GM12873 (cell line): Measurements from ENCODE around the gene MAPK8IP3.

Experiments used
- TF ChIP-seq, protein P1 (sequence below): IDR thresholded peaks from 2 replicates; pipeline ENCODE4 v1.5.1; 2012; ENCODE audit warnings: low read depth, mild to moderate bottlenecking, moderate library complexity, low read length, control low read depth; ENCODE audit not compliant: insufficient read depth; ENCODE audit errors: missing control alignments

MAPK8IP3 gene

GRCh38 chr16:1670866-1671265, 35.1 kb upstream of the MAPK8IP3 start:
- TF ChIP-seq, protein P1, sequence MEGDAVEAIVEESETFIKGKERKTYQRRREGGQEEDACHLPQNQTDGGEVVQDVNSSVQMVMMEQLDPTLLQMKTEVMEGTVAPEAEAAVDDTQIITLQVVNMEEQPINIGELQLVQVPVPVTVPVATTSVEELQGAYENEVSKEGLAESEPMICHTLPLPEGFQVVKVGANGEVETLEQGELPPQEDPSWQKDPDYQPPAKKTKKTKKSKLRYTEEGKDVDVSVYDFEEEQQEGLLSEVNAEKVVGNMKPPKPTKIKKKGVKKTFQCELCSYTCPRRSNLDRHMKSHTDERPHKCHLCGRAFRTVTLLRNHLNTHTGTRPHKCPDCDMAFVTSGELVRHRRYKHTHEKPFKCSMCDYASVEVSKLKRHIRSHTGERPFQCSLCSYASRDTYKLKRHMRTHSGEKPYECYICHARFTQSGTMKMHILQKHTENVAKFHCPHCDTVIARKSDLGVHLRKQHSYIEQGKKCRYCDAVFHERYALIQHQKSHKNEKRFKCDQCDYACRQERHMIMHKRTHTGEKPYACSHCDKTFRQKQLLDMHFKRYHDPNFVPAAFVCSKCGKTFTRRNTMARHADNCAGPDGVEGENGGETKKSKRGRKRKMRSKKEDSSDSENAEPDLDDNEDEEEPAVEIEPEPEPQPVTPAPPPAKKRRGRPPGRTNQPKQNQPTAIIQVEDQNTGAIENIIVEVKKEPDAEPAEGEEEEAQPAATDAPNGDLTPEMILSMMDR, result no peak

DNA sequence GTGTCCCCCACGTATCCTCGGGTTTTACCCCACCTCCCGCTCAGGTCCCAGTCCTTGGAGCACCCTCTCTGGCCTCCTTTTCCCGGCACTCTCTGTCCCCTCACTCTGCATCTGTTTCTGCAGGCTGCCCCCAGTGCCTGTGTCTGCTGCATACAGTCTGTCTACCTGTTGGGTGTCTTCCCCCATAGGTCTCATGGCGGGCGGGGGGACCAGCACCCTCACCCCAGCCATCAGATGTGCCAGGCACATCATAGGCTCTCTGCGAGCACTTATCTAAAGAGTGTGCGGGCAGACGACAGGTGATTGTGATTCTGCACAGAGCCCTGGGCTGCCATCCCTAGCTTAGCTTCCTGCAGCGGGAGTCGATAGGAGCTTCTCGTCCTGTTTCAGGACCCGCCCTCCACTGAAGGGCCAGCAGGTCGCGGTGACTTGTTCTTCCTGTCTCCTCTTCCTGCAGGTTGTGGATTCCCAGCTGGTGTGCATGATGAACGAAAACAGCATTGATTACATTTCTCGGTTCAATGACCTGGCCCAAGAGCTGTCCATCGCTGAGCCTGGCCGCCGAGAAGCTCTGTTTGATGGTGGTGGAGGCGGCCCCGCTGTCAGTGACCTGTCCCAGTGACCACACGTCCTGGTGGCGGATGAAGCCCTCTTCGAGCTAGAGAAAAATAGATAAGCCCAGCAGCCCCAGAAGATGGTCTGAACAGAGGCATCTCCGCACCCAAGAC, 32.4 kb upstream of the MAPK8IP3 start:
- TF ChIP-seq, protein P1, result no peak

- TF ChIP-seq, protein P1, result no peak
Measured at GRCh38 chr16:1674306-1674705, 31.7 kb upstream of the MAPK8IP3 start.

DNA sequence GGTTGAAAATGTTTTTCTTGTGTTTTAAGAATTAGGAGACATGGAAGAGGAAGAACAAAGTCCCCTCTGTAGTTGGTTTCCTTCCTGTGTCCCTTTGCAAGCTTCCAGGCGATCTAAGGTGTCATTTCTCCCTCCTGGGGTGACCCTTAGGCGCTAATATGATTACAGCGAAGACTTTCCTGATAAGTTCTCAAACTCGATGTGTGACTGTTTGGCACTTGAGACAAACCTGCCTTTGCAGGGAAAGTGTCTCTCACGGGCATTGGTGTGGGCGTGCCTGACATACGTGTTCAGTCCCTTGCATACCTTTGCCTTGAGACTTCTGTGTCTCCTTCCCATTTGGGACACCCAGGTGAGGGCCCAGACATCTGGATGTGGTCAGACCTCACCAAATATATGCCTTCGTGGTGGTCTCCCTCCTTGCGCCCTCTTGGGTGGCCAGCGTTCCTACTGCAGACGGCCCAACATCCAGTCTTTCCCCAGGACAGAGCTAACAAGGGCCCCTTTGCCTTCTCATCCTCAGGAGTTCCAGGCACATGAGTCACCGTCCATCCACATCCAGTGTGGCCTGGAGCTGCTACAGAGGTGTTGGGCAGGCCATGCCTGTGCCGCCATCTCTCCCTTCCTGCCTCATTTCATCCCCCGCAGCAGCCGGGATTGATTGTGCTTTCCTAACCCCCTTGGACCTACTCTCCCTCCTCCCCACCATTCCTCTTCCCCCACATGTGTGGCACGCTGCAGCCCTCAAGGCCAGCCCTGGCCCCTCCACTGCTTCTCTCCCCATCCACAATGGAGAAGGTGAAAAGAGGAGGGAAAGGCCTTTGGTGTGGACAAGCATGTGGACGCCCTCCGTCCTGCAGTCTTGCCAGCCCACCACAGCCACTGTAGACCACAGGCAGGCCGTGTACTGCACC, 31.0 kb upstream of the MAPK8IP3 start:
- TF ChIP-seq, protein P1, result no peak

GRCh38 chr16:1676661-1677060, 29.3 kb upstream of the MAPK8IP3 start:
- TF ChIP-seq, protein P1, result no peak

DNA sequence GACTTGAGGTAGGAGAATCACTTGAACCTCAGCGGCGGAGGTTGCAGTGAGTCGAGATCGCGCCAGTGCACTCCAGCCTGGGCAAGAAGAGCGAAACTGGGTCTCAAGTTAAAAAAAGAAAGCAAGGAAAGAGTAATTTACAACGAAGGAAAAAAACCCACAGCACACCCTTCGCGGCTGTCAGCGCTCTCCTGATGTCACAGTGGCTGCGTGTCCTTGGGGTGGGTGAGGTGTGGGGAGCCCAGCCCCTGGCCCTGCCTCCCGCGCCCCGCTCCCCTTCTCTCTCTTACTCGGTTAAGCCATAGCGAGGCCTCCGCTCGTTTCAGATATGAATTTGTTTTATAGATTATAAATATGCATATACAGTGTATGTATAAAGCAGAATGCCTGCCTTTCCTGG, 28.7 kb upstream of the MAPK8IP3 start:
- TF ChIP-seq, protein P1, result no peak

DNA sequence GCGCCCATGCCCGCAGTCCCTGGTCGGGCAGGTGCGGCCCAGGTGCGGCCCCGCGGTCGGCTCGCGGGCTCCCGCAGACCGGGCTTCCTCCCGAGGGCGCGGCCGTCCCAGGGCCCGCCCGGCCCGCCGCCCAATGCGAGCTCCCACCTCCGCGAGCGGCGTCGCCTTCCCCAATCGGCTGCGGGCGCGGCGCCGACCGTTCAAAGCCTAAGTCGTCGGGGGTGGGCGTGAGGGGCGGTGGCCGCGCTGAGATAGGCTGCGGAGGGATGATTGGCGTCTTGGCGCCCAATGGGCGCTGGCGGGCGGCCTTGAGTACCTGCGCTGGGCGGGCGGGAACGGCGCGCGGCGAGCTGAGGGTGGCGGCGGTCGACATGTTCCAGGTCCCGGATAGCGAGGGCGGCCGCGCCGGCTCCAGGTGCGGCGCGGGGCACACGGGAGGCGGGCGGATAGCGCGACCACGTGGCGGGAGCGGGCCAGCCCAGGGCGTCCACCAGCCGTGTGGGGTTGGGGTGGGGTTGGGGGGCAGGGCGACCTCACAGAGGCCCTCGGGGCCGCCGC, 28.0 kb upstream of the MAPK8IP3 start, which contains the start of gene JPT2:
JPT2 (plus strand) TSS at position 338 of the 558 bp plus-strand sequence; CDS start at position 372, 34 bp downstream.
- TF ChIP-seq, protein P1, result no peak
